ENCODE data around the gene PLA2G2F.

Gene PLA2G2F

DNA sequence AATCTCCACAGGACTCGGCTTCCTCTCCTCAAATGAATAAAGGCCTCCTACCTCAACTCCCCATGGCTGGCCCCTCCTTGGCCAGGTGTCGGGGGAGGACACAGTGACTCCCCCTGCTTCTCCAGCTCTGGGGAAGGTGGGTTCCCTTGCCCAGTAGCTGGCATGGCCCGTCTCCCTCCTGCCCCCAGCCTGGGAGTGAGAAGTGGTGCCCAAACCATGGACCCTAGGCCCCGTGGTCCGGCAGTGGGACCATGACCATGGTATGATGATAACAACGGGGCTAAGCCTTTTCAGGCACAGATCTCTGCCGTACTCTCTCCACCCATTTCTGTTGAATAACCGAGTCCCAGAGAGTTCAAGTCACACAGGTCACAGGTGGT lies 11.2 kb downstream of the PLA2G2F start:
- H3K9ac ChIP-seq = no peak overlapping the region
- no peaks in the 10 kb centered on the region for H3K27me3 ChIP-seq
- no peak overlapping the region for H3K4me3 ChIP-seq
- H3K4me2 ChIP-seq = no peak overlapping the region
- H3K27ac ChIP-seq = no peak overlapping the region
- peaks cover 5% of the 10 kb centered on the region for H3K9me3 ChIP-seq
- H3K4me1 ChIP-seq = peaks cover 57% of the 10 kb centered on the region
- no peaks in the 10 kb centered on the region for H3K36me3 ChIP-seq
- H4K20me1 ChIP-seq = no peaks in the 10 kb centered on the region
- no peak for TF ChIP-seq Cebpa-rat (IDR thresholded peaks at IDR 0.05)

DNA sequence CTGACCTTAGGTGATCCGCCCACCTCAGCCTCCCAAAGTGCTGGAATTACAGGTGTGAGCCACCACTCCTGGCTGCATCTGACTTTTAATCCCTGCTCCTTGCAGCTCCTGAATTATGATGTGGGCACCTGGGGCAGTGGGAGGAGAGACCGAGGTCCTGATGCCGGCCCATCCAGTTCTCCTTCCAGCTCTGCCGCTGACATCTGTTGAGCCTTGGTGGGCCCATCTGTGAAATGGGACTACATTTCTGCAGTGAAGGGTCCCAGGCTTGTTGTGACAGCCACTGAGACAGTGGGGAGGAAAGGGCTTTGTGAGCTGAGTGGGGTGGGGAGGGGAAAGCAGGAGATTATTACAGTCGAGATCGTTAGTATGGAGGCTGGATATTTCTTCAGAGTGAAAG lies 11.8 kb downstream of the PLA2G2F start:
- H3K36me3 ChIP-seq = no peaks in the 10 kb centered on the region

GRCh38 chr1:20151906-20152598 lies 12.9 kb downstream of the PLA2G2F start:
- Histone ChIP-seq H3K9ac (peak overlapping the region; percentile 74), H4K20me1 (no peaks in the 10 kb centered on the region), H3K4me3 (peak overlapping the region; percentile 68)

More for the DNA sequence above, 11.8 kb downstream of the PLA2G2F start:
- Histone ChIP-seq H3K9me3 (peaks cover 12% of the 10 kb centered on the region), H3K4me1 (peaks cover 58% of the 10 kb centered on the region), H3K27ac (no peak overlapping the region), H3K4me3 (no peak overlapping the region), H3K9ac (no peak overlapping the region), H3K27me3 (no peaks in the 10 kb centered on the region), H4K20me1 (no peaks in the 10 kb centered on the region), H3K4me2 (peak overlapping the region; percentile 98)
- no peak for TF ChIP-seq Cebpa-rat (IDR thresholded peaks at IDR 0.05)

DNA sequence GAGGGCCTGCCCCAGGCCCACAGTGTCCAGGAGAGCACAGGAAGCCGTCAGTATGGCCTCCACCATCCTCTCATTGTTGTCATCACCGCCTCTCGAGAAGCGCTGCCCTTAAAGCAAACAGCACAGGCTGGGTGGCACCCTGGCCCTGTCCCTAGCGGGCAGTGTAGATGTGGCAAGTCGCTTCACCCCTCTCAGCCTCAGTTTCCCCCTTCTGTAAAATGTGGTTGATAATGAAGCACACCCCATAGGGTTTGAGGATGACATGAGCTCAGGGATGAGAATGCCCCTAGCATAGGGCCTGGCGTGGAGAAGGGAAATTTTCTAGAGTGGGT lies 13.4 kb downstream of the PLA2G2F start:
- peak overlapping the region; percentile 78 for H3K27ac ChIP-seq
- no peaks in the 10 kb centered on the region for H4K20me1 ChIP-seq

More at GRCh38 chr1:20151906-20152598, 12.9 kb downstream of the PLA2G2F start:
- H3K27me3 ChIP-seq = no peaks in the 10 kb centered on the region
- H3K9me3 ChIP-seq = peaks cover 22% of the 10 kb centered on the region
- H3K4me2 ChIP-seq = peak overlapping the region; percentile 98
- H3K36me3 ChIP-seq = no peaks in the 10 kb centered on the region
- no peak for TF ChIP-seq Cebpa-rat (IDR thresholded peaks at IDR 0.05)
- H3K27ac ChIP-seq = peak overlapping the region; percentile 78
- peaks cover 68% of the 10 kb centered on the region for H3K4me1 ChIP-seq

DNA sequence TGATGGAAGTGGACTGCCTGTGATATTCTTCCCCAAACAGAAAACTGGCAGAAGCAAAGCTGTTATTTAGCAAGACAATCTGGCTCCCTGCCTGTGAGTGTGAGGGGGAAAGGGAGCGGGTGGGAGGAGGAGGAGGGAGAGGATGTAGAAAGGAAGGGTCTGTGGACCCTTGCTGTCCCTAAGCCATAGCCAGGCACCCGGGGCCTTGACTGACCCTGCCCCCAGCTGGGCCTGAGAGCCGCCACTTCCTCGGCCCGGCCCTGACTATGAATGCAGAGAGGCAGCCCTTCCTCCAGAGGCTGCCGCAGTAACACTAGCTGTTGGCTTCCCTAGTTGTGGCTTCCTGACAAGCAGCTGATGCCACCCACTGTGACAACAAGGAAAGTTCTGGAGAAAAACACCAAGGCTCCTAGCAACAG lies 13.9 kb downstream of the PLA2G2F start:
- H3K4me2 ChIP-seq = peak overlapping the region; percentile 98
- no peaks in the 10 kb centered on the region for H4K20me1 ChIP-seq
- H3K4me1 ChIP-seq = peaks cover 66% of the 10 kb centered on the region
- no peaks in the 10 kb centered on the region for H3K27me3 ChIP-seq
- H3K36me3 ChIP-seq = no peaks in the 10 kb centered on the region
- peak overlapping the region; percentile 68 for H3K4me3 ChIP-seq
- TF ChIP-seq Cebpa-rat (IDR thresholded peaks at IDR 0.05) = no peak
- peaks cover 31% of the 10 kb centered on the region for H3K9me3 ChIP-seq
- peak overlapping the region; percentile 74 for H3K9ac ChIP-seq
- H3K27ac ChIP-seq = peak overlapping the region; percentile 78

More for the DNA sequence above, 13.4 kb downstream of the PLA2G2F start:
- no peaks in the 10 kb centered on the region for H3K36me3 ChIP-seq
- peaks cover 27% of the 10 kb centered on the region for H3K9me3 ChIP-seq
- H3K4me2 ChIP-seq = peak overlapping the region; percentile 98
- H3K4me3 ChIP-seq = peak overlapping the region; percentile 68
- H3K27me3 ChIP-seq = no peaks in the 10 kb centered on the region
- no peak for TF ChIP-seq Cebpa-rat (IDR thresholded peaks at IDR 0.05)
- peaks cover 68% of the 10 kb centered on the region for H3K4me1 ChIP-seq
- peak overlapping the region; percentile 74 for H3K9ac ChIP-seq

DNA sequence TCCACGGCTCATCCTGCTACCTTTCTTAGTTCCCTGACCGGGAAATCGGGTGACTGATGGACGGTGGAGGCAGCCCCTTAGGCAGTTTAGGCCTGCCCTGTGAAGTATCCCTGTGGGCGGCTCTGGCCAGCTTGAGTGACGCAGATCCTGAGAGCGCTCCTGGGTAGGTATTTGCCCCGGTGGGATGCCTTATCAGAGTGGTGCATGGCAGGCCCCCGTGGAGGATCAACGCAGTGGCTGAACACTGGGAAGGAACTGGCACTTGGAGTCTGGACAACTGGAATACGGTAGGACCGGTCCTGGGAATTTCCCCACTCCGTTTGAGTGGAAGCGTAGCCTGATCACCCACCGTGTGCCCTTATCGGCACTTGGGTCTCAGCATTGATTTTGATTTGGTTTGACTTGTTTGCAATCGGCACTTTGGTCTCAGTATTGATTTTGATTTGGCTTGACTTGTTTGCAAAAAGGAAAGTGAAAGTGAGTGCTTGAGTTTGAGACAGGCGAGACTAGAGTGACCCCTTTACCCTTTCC lies 15.2 kb downstream of the PLA2G2F start:
- Histone ChIP-seq H3K27me3 (no peaks in the 10 kb centered on the region), H3K36me3 (no peaks in the 10 kb centered on the region), H3K4me2 (peak overlapping the region; percentile 98), H3K9ac (no peak overlapping the region; the same call in 1 of the 2 replicates), H4K20me1 (no peaks in the 10 kb centered on the region), H3K4me3 (no peak overlapping the region), H3K9me3 (peaks cover 45% of the 10 kb centered on the region), H3K4me1 (peaks cover 54% of the 10 kb centered on the region), H3K27ac (peak overlapping the region; percentile 62)
- no peak for TF ChIP-seq Cebpa-rat (IDR thresholded peaks at IDR 0.05)

GRCh38 chr1:20158358-20159070 lies 19.4 kb downstream of the PLA2G2F start:
- Histone ChIP-seq H4K20me1 (no peaks in the 10 kb centered on the region), H3K9ac (no peak overlapping the region), H3K4me3 (no peak overlapping the region), H3K4me2 (no peak overlapping the region), H3K27ac (no peak overlapping the region), H3K36me3 (no peaks in the 10 kb centered on the region), H3K9me3 (peaks cover 86% of the 10 kb centered on the region), H3K4me1 (peaks cover 29% of the 10 kb centered on the region), H3K27me3 (no peaks in the 10 kb centered on the region)
- TF ChIP-seq Cebpa-rat (IDR thresholded peaks at IDR 0.05) = no peak

DNA sequence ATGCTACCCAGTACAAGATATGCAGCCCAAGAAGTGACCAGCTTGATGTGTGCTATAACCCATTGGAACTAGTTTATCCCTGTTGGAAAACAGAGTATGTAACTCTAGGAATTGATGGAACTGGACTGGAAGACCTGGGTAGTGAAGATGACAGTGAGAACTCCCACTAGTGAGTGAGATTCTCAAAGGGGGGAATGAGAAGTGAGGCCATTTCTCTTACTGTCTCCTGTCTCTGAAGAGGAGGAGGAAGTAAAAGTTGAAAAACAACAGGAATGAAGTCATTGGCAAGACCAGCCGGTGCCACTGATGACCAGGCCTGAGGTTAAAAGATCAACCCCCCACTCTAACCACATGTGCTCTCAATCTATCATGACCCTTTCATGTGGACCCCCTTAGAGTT lies 20.9 kb downstream of the PLA2G2F start:
- Histone ChIP-seq H3K9me3 (peaks cover 90% of the 10 kb centered on the region), H3K27ac (no peak overlapping the region), H3K27me3 (no peaks in the 10 kb centered on the region), H3K4me2 (no peak overlapping the region), H3K4me1 (peaks cover 13% of the 10 kb centered on the region), H3K36me3 (no peaks in the 10 kb centered on the region), H3K9ac (no peak overlapping the region), H4K20me1 (no peaks in the 10 kb centered on the region), H3K4me3 (peak overlapping the region; percentile 18; the same call in 1 of the 2 replicates)
- TF ChIP-seq Cebpa-rat (IDR thresholded peaks at IDR 0.05) = no peak

- Histone ChIP-seq H3K36me3 (no peaks in the 10 kb centered on the region), H3K4me2 (no peak overlapping the region), H3K4me3 (no peak overlapping the region), H4K20me1 (no peaks in the 10 kb centered on the region), H3K27ac (no peak overlapping the region), H3K4me1 (peaks cover 24% of the 10 kb centered on the region), H3K27me3 (no peaks in the 10 kb centered on the region), H3K9ac (no peak overlapping the region), H3K9me3 (peaks cover 48% of the 10 kb centered on the region)
- TF ChIP-seq Cebpa-rat (IDR thresholded peaks at IDR 0.05) = no peak
These were observed 25.6 kb downstream of the PLA2G2F start for GRCh38 chr1:20164694-20165202.

- Histone ChIP-seq H3K36me3 (no peaks in the 10 kb centered on the region), H3K9ac (no peak overlapping the region), H3K4me2 (no peak overlapping the region), H3K27me3 (no peaks in the 10 kb centered on the region), H3K9me3 (peaks cover 40% of the 10 kb centered on the region), H3K4me3 (no peak overlapping the region), H3K4me1 (peaks cover 25% of the 10 kb centered on the region), H4K20me1 (no peaks in the 10 kb centered on the region), H3K27ac (no peak overlapping the region)
- no peak for TF ChIP-seq Cebpa-rat (IDR thresholded peaks at IDR 0.05)
These were observed 26.4 kb downstream of the PLA2G2F start for GRCh38 chr1:20165522-20165951.
